HepG2 (cell line): ENCODE measurements around the gene FGGY.

Experiments used
- ATAD3A ChIP-seq: sonication (generic); formaldehyde crosslinking; IDR thresholded peaks from 2 replicates; pipeline ENCODE4 v1.4.0; 2020; ENCODE audit warnings: missing genetic modification reagents
- POLR2AphosphoS5 ChIP-seq: IDR thresholded peaks from 2 replicates; pipeline ENCODE4 v1.6.1; 2012; ENCODE audit warnings: low read depth, low read length
- PREB ChIP-seq: sonication (generic); formaldehyde crosslinking; IDR thresholded peaks from 2 replicates; pipeline ENCODE4 v1.4.0; 2020; ENCODE audit warnings: missing genetic modification reagents
- SIN3A ChIP-seq: IDR thresholded peaks from 2 replicates; pipeline ENCODE4 v1.6.1; 2011; ENCODE audit warnings: low read depth, mild to moderate bottlenecking, control low read depth, low read length, borderline replicate concordance
- TEF ChIP-seq: sonication (generic); formaldehyde crosslinking; IDR thresholded peaks from 2 replicates; pipeline ENCODE4 v1.5.0; 2020; ENCODE audit warnings: missing genetic modification reagents
- TGIF2 ChIP-seq: IDR thresholded peaks from 2 replicates; pipeline ENCODE4 v1.6.1; 2016; ENCODE audit warnings: control low read depth, missing compliant biosample characterization
- ZNF564 ChIP-seq: sonication (generic); formaldehyde crosslinking; IDR thresholded peaks from 2 replicates; pipeline ENCODE4 v1.8.1; 2023; ENCODE audit warnings: mild to moderate bottlenecking, missing genetic modification reagents
- TF ChIP-seq, protein P1 (sequence below): sonication (generic); formaldehyde crosslinking; IDR thresholded peaks from 2 replicates; pipeline ENCODE4 v1.5.0; 2020; ENCODE audit warnings: mild to moderate bottlenecking, missing genetic modification reagents
- TF ChIP-seq, protein P2 (sequence below): sonication (generic); formaldehyde crosslinking; IDR thresholded peaks from 2 replicates; pipeline ENCODE4 v1.4.0; 2020; ENCODE audit warnings: missing genetic modification reagents, borderline replicate concordance

- TF ChIP-seq SIN3A = no peak
- TF ChIP-seq ATAD3A (CRISPR knock-in tag) = no peak
- TF ChIP-seq PREB (CRISPR knock-in tag) = no peak
- TF ChIP-seq, protein P1, sequence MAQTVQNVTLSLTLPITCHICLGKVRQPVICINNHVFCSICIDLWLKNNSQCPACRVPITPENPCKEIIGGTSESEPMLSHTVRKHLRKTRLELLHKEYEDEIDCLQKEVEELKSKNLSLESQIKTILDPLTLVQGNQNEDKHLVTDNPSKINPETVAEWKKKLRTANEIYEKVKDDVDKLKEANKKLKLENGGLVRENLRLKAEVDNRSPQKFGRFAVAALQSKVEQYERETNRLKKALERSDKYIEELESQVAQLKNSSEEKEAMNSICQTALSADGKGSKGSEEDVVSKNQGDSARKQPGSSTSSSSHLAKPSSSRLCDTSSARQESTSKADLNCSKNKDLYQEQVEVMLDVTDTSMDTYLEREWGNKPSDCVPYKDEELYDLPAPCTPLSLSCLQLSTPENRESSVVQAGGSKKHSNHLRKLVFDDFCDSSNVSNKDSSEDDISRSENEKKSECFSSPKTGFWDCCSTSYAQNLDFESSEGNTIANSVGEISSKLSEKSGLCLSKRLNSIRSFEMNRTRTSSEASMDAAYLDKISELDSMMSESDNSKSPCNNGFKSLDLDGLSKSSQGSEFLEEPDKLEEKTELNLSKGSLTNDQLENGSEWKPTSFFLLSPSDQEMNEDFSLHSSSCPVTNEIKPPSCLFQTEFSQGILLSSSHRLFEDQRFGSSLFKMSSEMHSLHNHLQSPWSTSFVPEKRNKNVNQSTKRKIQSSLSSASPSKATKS = no peak
- TF ChIP-seq, protein P2, sequence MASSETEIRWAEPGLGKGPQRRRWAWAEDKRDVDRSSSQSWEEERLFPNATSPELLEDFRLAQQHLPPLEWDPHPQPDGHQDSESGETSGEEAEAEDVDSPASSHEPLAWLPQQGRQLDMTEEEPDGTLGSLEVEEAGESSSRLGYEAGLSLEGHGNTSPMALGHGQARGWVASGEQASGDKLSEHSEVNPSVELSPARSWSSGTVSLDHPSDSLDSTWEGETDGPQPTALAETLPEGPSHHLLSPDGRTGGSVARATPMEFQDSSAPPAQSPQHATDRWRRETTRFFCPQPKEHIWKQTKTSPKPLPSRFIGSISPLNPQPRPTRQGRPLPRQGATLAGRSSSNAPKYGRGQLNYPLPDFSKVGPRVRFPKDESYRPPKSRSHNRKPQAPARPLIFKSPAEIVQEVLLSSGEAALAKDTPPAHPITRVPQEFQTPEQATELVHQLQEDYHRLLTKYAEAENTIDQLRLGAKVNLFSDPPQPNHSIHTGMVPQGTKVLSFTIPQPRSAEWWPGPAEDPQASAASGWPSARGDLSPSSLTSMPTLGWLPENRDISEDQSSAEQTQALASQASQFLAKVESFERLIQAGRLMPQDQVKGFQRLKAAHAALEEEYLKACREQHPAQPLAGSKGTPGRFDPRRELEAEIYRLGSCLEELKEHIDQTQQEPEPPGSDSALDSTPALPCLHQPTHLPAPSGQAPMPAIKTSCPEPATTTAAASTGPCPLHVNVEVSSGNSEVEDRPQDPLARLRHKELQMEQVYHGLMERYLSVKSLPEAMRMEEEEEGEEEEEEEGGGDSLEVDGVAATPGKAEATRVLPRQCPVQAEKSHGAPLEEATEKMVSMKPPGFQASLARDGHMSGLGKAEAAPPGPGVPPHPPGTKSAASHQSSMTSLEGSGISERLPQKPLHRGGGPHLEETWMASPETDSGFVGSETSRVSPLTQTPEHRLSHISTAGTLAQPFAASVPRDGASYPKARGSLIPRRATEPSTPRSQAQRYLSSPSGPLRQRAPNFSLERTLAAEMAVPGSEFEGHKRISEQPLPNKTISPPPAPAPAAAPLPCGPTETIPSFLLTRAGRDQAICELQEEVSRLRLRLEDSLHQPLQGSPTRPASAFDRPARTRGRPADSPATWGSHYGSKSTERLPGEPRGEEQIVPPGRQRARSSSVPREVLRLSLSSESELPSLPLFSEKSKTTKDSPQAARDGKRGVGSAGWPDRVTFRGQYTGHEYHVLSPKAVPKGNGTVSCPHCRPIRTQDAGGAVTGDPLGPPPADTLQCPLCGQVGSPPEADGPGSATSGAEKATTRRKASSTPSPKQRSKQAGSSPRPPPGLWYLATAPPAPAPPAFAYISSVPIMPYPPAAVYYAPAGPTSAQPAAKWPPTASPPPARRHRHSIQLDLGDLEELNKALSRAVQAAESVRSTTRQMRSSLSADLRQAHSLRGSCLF (CRISPR knock-in tag) = no peak
- TF ChIP-seq POLR2AphosphoS5 = no peak
- no peak for TF ChIP-seq ZNF564 (CRISPR knock-in tag)
- TF ChIP-seq TGIF2 (CRISPR knock-in tag) = no peak
- no peak for TF ChIP-seq TEF (CRISPR knock-in tag)
These were observed 12.5 kb downstream of the FGGY start for GRCh38 chr1:59309392-59309791.
